HepG2 (cell line): Measurements from ENCODE around the gene NFATC3.

Source experiments
- DPF2 ChIP-seq: sonication (generic); formaldehyde crosslinking; IDR thresholded peaks from 2 replicates; pipeline ENCODE4 v1.4.0; 2020; ENCODE audit warnings: mild to moderate bottlenecking, low read depth, missing genetic modification reagents, borderline replicate concordance
- FOXA1 ChIP-seq, 2 experiments: fragments of 450-650 bp in 1 of 2; sonication (generic) in 1 of 2; formaldehyde crosslinking in 1 of 2; IDR thresholded peaks; 2 replicates each; pipeline versions ENCODE4 v1.4.0 to v1.6.1; 2016 to 2020; ENCODE audit warnings: missing genetic modification reagents in 1 of 2
- FOXM1 ChIP-seq: sonication (generic); formaldehyde crosslinking; IDR thresholded peaks from 2 replicates; pipeline ENCODE4 v1.5.0; 2020; ENCODE audit warnings: missing genetic modification reagents
- HCFC1 ChIP-seq: fragments of 150-350 bp; IDR thresholded peaks from 2 replicates; pipeline ENCODE4 v1.6.1; 2014; ENCODE audit warnings: low read depth, low read length
- ZEB1 ChIP-seq: IDR thresholded peaks from 2 replicates; pipeline ENCODE4 v1.6.1; 2012; ENCODE audit warnings: mild to moderate bottlenecking, low read depth, inconsistent platforms; ENCODE audit not compliant: insufficient replicate concordance
- ZNF629 ChIP-seq: sonication (generic); formaldehyde crosslinking; conservative IDR thresholded peaks from 2 replicates; pipeline ENCODE4 v1.5.0; 2020; ENCODE audit warnings: missing genetic modification reagents

DNA sequence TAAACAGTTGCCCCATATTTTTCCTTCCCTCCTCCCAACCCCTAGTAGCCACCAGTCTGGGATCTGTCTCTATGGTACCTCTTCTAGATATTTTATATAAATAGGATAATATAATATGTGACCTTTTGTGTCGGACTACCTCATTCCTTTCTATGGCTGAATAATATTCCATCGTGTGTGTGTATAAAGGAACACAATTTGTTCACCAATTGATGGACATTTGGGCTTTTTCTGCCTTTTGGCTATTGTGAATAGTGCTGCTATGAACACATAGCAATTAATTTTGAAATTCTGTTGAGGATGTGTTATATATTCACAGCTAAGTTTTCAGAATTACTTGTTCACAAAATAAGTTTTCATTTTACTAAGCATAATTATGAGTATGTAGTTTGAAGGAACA is 2.5 kb downstream of the NFATC3 start:
- TF ChIP-seq ZEB1 (no peak), HCFC1 (no peak), FOXA1 (IDR thresholded peaks at IDR 0.05) (no peak), FOXA1 (CRISPR knock-in tag; IDR thresholded peaks at IDR 0.05) (no peak), FOXM1 (CRISPR knock-in tag) (no peak), ZNF629 (CRISPR knock-in tag) (no peak), DPF2 (CRISPR knock-in tag) (no peak)
